GM18858 (cell line): ENCODE measurements around the gene E2F1.

Source experiments
- ATAC-seq: cut with Tn5 transposase; IDR thresholded peaks from one replicate; pipeline ENCODE4 v1.9.1; 2021; ENCODE audit not compliant: unreplicated experiment

E2F1 gene

GRCh38 chr20:33686100-33686983 lies at the start of gene E2F1:
Gene E2F1, minus strand, starts transcription at chr20:33686385. Its CDS starts 121 bp downstream, at chr20:33686264.
- peak; percentile 57 for ATAC-seq

GRCh38 chr20:33733654-33734576 lies 47.7 kb upstream of the E2F1 start:
- ATAC-seq: no peak

GRCh38 chr20:33732166-33732970 lies 46.2 kb upstream of the E2F1 start:
- ATAC-seq: peak; percentile 56

GRCh38 chr20:33731693-33732165 lies 45.5 kb upstream of the E2F1 start, which contains the start of gene ZNF341:
Gene ZNF341, plus strand, starts transcription at chr20:33731996. Its CDS starts 26 bp downstream, at chr20:33732022.
- peak; percentile 49 for ATAC-seq

- no peak for ATAC-seq
Measured at GRCh38 chr20:33730946-33731692, 44.9 kb upstream of the E2F1 start.

- no peak for ATAC-seq
Measured at GRCh38 chr20:33729101-33729500, 42.9 kb upstream of the E2F1 start.

GRCh38 chr20:33728463-33728862 lies 42.3 kb upstream of the E2F1 start:
- no peak for ATAC-seq

- no peak for ATAC-seq
Measured at GRCh38 chr20:33727806-33728205, 41.6 kb upstream of the E2F1 start.

- ATAC-seq: no peak
Measured at GRCh38 chr20:33727115-33727479, 40.9 kb upstream of the E2F1 start.

GRCh38 chr20:33725607-33726264 lies 39.6 kb upstream of the E2F1 start:
- ATAC-seq: no peak

GRCh38 chr20:33724439-33725094 lies 38.4 kb upstream of the E2F1 start:
- ATAC-seq: no peak

GRCh38 chr20:33721391-33722140 lies 35.4 kb upstream of the E2F1 start:
- no peak for ATAC-seq

- peak; percentile 91 for ATAC-seq
Measured at GRCh38 chr20:33719989-33720709, 34.0 kb upstream of the E2F1 start, which contains the start of gene PXMP4. Gene PXMP4, minus strand, starts transcription at chr20:33720310. Its CDS starts 103 bp downstream, at chr20:33720207.

- ATAC-seq: no peak
Measured at GRCh38 chr20:33719277-33719988, 33.2 kb upstream of the E2F1 start.

GRCh38 chr20:33716498-33716897 lies 30.3 kb upstream of the E2F1 start:
- ATAC-seq: no peak

GRCh38 chr20:33713865-33714367 lies 27.7 kb upstream of the E2F1 start:
- no peak for ATAC-seq

- ATAC-seq: no peak
Measured at GRCh38 chr20:33711446-33711738, 25.2 kb upstream of the E2F1 start.
